ENCODE measurements around the gene LHFPL5.

DNA sequence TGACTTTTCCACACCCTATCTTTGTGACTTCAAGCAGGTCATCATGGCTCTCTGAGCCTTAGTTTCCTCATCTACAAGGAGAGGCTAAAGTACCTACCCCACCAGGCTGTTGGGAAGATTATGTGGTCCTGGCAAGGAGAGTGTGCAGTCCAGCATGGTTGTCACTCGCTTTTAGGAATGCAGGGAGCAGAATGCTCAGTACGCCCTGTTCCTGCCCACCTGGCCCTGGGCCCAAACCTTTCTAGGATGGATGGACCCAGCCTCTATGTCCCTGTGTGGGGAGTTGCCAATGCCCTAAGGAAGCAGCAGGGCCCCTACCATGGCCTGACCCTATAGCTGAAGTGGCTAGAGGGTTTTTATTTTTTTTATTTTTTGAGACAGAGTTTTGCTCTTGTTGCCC, 26.7 kb upstream of the LHFPL5 start:
- TF ChIP-seq, protein P1, sequence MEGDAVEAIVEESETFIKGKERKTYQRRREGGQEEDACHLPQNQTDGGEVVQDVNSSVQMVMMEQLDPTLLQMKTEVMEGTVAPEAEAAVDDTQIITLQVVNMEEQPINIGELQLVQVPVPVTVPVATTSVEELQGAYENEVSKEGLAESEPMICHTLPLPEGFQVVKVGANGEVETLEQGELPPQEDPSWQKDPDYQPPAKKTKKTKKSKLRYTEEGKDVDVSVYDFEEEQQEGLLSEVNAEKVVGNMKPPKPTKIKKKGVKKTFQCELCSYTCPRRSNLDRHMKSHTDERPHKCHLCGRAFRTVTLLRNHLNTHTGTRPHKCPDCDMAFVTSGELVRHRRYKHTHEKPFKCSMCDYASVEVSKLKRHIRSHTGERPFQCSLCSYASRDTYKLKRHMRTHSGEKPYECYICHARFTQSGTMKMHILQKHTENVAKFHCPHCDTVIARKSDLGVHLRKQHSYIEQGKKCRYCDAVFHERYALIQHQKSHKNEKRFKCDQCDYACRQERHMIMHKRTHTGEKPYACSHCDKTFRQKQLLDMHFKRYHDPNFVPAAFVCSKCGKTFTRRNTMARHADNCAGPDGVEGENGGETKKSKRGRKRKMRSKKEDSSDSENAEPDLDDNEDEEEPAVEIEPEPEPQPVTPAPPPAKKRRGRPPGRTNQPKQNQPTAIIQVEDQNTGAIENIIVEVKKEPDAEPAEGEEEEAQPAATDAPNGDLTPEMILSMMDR (IDR thresholded peaks at IDR 0.05 in 2 of 3, conservative IDR thresholded peaks at IDR 0.05 in 1 of 3; ENCODE audit: borderline replicate concordance in 1 of 3, insufficient read depth in 1 of 3, low read depth in 2 of 3, low read length in 2 of 3) = no peak
- TF ChIP-seq, protein P2, sequence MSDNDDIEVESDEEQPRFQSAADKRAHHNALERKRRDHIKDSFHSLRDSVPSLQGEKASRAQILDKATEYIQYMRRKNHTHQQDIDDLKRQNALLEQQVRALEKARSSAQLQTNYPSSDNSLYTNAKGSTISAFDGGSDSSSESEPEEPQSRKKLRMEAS (IDR thresholded peaks at IDR 0.05) = no peak
- no peak for TF ChIP-seq EZH2phosphoT487 (IDR thresholded peaks at IDR 0.05; ENCODE audit: borderline replicate concordance)
- no peak for TF ChIP-seq ELF1 (IDR thresholded peaks at IDR 0.05; ENCODE audit: borderline replicate concordance, low read depth)
